ENCODE measurements around the gene SEC14L2. TPM values are rescaled to one million over a fixed set of nuclear protein-coding genes. Genes with fewer than 3 reads are reported as not detected.

SEC14L2 gene
- total RNA-seq, 1 experiment from 2014 or later = 51.3 TPM

DNA sequence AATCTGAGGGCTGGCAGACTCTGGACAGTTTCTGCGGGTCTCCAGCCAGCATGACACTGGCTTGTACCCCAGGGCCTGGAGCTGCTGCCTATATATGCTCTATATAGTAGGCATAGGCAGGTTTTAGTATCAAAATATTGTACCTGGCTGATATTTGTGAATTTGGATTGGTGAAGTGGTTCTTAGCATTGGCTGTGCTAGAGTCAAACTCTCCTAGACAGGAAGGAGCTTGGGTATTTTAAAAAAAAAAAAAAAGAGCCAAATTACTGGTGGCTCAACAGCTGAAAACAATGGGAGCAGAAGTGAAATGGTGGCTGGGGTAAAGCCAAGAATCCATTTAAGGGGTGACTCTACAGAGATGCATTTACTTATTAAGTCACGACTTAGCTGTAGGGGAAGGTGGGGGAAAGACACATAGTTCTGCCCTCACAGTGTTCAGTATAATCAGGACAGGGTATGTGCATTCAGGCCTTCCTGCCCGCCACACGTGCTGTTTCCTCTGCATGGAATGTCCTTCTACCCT lies 17.8 kb downstream of the SEC14L2 start:
- peaks cover 68% of the 10 kb centered on the region for H3K36me3 ChIP-seq (ENCODE audit: low read depth)

DNA sequence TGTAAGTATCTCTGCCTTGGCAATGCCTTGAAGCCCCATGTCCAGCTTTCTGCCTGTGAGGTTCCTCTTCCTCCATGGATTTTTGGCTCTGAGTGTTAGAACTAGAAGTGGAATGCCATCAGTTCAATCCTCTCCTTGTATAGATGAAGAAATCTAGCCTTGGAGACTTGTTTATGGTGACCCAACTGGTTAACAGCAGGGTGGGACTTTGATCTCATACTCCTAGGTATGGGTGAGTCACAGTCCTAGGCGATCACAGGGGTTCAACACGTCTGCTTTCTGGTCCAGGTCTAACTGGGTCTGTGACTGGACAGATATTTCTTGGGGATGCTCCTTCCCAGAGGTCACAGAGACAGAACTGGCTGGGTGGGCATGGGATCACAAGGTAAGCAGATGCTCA lies 19.6 kb downstream of the SEC14L2 start:
- peak overlapping the region; percentile 40 for H3K27ac ChIP-seq
- no TSS peak for BruUV-seq (replicated peaks)

More for the DNA sequence above, 17.8 kb downstream of the SEC14L2 start:
- Histone ChIP-seq H3K4me2 (no peak overlapping the region), H3K27ac (peak overlapping the region; percentile 18; the same call in 1 of the 2 replicates), H3K79me2 (ENCODE audit: low read depth) (peaks cover 9% of the 10 kb centered on the region; the same call in 1 of the 2 replicates), H3K27me3 (ENCODE audit: insufficient read depth, low read depth) (no peaks in the 10 kb centered on the region), H3K9me3 (ENCODE audit: insufficient read depth, low read depth) (no peaks in the 10 kb centered on the region), H3F3A (ENCODE audit: insufficient read depth, low read depth) (peaks cover 64% of the 10 kb centered on the region), H2AFZ (no peak overlapping the region), H3K4me3 (no peak overlapping the region), H3K4me1 (replicated peaks; ENCODE audit: insufficient read depth) (peaks cover 38% of the 10 kb centered on the region), H4K20me1 (ENCODE audit: insufficient read depth) (no peaks in the 10 kb centered on the region), H3K9me2 (ENCODE audit: insufficient read depth) (no peaks in the 10 kb centered on the region)
- intact Hi-C loops (cut with micrococcal nuclease; ENCODE audit: unreplicated experiment) = no loop called here
- TF ChIP-seq EZH2 (IDR thresholded peaks at IDR 0.05; ENCODE audit: low read depth) (no peak), CTCF (conservative IDR thresholded peaks at IDR 0.05) (no peak)
- ChIA-PET POLR2A (ENCODE audit: unreplicated experiment) (no interaction called here), CTCF (no interaction called here)
- DNase-seq = no peak
- BruUV-seq (replicated peaks) = no TSS peak

GRCh38 chr22:30416837-30417236 lies 20.0 kb downstream of the SEC14L2 start:
- H3K36me3 ChIP-seq (ENCODE audit: low read depth) = peaks cover 65% of the 10 kb centered on the region
- peaks cover 12% of the 10 kb centered on the region for H3K79me2 ChIP-seq (ENCODE audit: low read depth)
- H3F3A ChIP-seq (ENCODE audit: insufficient read depth, low read depth) = peaks cover 73% of the 10 kb centered on the region
- no peak overlapping the region for H3K4me3 ChIP-seq
- intact Hi-C loops (cut with micrococcal nuclease; ENCODE audit: unreplicated experiment) = no loop called here
- H3K9me3 ChIP-seq (ENCODE audit: insufficient read depth, low read depth) = no peaks in the 10 kb centered on the region
- peaks cover 55% of the 10 kb centered on the region for H3K4me1 ChIP-seq (replicated peaks; ENCODE audit: insufficient read depth)
- no TSS peak for BruUV-seq (replicated peaks)
- no peak overlapping the region for H2AFZ ChIP-seq
- H3K4me2 ChIP-seq = peak overlapping the region; percentile 12; the same call in 1 of the 2 replicates
- H3K27ac ChIP-seq = peak overlapping the region; percentile 40
- H4K20me1 ChIP-seq (ENCODE audit: insufficient read depth) = no peaks in the 10 kb centered on the region
- TF ChIP-seq EZH2 (IDR thresholded peaks at IDR 0.05; ENCODE audit: low read depth) = no peak
- TF ChIP-seq CTCF (conservative IDR thresholded peaks at IDR 0.05) = no peak
- no peaks in the 10 kb centered on the region for H3K27me3 ChIP-seq (ENCODE audit: insufficient read depth, low read depth)
- ChIA-PET CTCF (no interaction called here), POLR2A (ENCODE audit: unreplicated experiment) (no interaction called here)
- no peak for DNase-seq
- H3K9me2 ChIP-seq (ENCODE audit: insufficient read depth) = no peaks in the 10 kb centered on the region

More for the DNA sequence above, 19.6 kb downstream of the SEC14L2 start:
- ChIA-PET POLR2A (ENCODE audit: unreplicated experiment) (no interaction called here), CTCF (no interaction called here)
- peaks cover 71% of the 10 kb centered on the region for H3F3A ChIP-seq (ENCODE audit: insufficient read depth, low read depth)
- H3K4me3 ChIP-seq = no peak overlapping the region
- H3K36me3 ChIP-seq (ENCODE audit: low read depth) = peaks cover 64% of the 10 kb centered on the region
- H3K27me3 ChIP-seq (ENCODE audit: insufficient read depth, low read depth) = no peaks in the 10 kb centered on the region
- TF ChIP-seq EZH2 (IDR thresholded peaks at IDR 0.05; ENCODE audit: low read depth) (no peak), CTCF (conservative IDR thresholded peaks at IDR 0.05) (no peak)
- peak overlapping the region; percentile 12 for H3K4me2 ChIP-seq
- H4K20me1 ChIP-seq (ENCODE audit: insufficient read depth) = no peaks in the 10 kb centered on the region
- peaks cover 51% of the 10 kb centered on the region for H3K4me1 ChIP-seq (replicated peaks; ENCODE audit: insufficient read depth)
- peaks cover 8% of the 10 kb centered on the region for H3K79me2 ChIP-seq (ENCODE audit: low read depth)
- no peaks in the 10 kb centered on the region for H3K9me3 ChIP-seq (ENCODE audit: insufficient read depth, low read depth)
- no peak overlapping the region for H2AFZ ChIP-seq
- peak in 1 of 2 experiments; percentile 80 for DNase-seq
- H3K9me2 ChIP-seq (ENCODE audit: insufficient read depth) = no peaks in the 10 kb centered on the region
- intact Hi-C loops (cut with micrococcal nuclease; ENCODE audit: unreplicated experiment) = no loop called here
